ENCODE measurements around the gene UBFD1. TPM values are rescaled to one million over a fixed set of nuclear protein-coding genes. Genes with fewer than 3 reads are reported as not detected.

The UBFD1 gene
- total and polyA plus RNA-seq, 4 donors: 8.5 to 61.4 (median 31.4) TPM

GRCh38 chr16:23567602-23568001 lies 10.1 kb downstream of the UBFD1 start:
- H3K36me3 ChIP-seq (ENCODE audit: control insufficient read depth in 4 of 4, insufficient read depth in 4 of 4, low read length in 4 of 4): peaks cover 44 to 54% (median 50%) of the 10 kb centered on the region in 4 donors
- TF ChIP-seq, protein P1, sequence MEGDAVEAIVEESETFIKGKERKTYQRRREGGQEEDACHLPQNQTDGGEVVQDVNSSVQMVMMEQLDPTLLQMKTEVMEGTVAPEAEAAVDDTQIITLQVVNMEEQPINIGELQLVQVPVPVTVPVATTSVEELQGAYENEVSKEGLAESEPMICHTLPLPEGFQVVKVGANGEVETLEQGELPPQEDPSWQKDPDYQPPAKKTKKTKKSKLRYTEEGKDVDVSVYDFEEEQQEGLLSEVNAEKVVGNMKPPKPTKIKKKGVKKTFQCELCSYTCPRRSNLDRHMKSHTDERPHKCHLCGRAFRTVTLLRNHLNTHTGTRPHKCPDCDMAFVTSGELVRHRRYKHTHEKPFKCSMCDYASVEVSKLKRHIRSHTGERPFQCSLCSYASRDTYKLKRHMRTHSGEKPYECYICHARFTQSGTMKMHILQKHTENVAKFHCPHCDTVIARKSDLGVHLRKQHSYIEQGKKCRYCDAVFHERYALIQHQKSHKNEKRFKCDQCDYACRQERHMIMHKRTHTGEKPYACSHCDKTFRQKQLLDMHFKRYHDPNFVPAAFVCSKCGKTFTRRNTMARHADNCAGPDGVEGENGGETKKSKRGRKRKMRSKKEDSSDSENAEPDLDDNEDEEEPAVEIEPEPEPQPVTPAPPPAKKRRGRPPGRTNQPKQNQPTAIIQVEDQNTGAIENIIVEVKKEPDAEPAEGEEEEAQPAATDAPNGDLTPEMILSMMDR (IDR thresholded peaks at IDR 0.05; ENCODE audit: control extremely low read depth, extremely low read depth): no peak
- H3K9ac ChIP-seq (ENCODE audit: insufficient read depth in 1 of 2, low read length in 2 of 2): no peak overlapping the region
- H3K27ac ChIP-seq (ENCODE audit: low read depth in 1 of 2, low read length in 1 of 2): no peak overlapping the region
- H3K4me3 ChIP-seq: no peak overlapping the region
- WGBS, 2 donors: 91 to 99% methylated on average over 3 of the region's 3 CpGs
- no peaks in the 10 kb centered on the region for H3K27me3 ChIP-seq (ENCODE audit: control insufficient read depth in 3 of 3, insufficient read depth in 3 of 3, low read length in 2 of 3)
- no peaks in the 10 kb centered on the region for H3K9me3 ChIP-seq (ENCODE audit: control insufficient read depth in 4 of 4, insufficient read depth in 3 of 4, low read length in 3 of 4)
- ATAC-seq (ENCODE audit: insufficient read depth, low FRiP score): no peak
- no peak for DNase-seq
- H3K4me1 ChIP-seq (ENCODE audit: control insufficient read depth in 5 of 5, insufficient read depth in 5 of 5, low read length in 5 of 5): peaks cover 0 to 2% (median 0%) of the 10 kb centered on the region in 5 donors

DNA sequence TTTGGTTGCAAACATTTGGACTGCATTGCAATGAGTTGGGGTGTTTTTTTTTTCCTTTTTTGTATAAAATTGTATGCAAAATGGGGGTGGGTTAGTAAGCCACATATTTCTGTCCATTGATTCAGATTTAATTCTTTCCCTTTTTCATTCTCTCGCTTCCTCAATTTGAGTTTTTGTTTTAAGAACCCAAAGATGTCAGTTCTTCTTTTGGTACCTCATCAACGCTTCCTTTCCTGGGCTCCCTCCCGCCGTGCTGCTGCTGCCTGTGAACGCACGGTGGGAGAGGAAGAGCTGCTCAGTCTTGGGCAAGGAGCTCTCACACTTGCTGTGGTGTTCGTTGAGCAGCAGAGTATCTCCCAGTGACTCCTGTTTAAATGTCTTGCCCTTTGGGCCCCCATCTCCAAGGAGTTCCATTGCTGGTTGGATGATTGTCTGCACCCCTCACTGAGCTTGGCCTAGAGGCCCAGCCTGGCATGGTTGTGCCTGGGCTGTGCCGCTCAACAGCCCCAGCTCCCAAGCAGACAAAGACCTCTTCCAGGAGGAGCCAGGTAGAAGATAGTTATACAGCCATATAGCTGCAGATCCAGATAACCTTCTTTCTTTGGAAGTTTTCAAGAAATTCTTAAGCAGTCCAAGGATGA lies 13.6 kb downstream of the UBFD1 start:
- TF ChIP-seq, protein P1 (IDR thresholded peaks at IDR 0.05; ENCODE audit: control extremely low read depth, extremely low read depth): no peak
- Histone ChIP-seq H3K27ac (ENCODE audit: low read depth in 1 of 2, low read length in 1 of 2) (no peak overlapping the region), H3K4me3 (no peak overlapping the region), H3K27me3 (ENCODE audit: control insufficient read depth in 3 of 3, insufficient read depth in 3 of 3, low read length in 2 of 3) (no peaks in the 10 kb centered on the region), H3K36me3 (ENCODE audit: control insufficient read depth in 4 of 4, insufficient read depth in 4 of 4, low read length in 4 of 4) (peaks cover 34 to 41% (median 38%) of the 10 kb centered on the region in 4 donors), H3K9ac (ENCODE audit: insufficient read depth in 1 of 2, low read length in 2 of 2) (no peak overlapping the region), H3K4me1 (ENCODE audit: control insufficient read depth in 5 of 5, insufficient read depth in 5 of 5, low read length in 5 of 5) (no peaks in the 10 kb centered on the region), H3K9me3 (ENCODE audit: control insufficient read depth in 4 of 4, insufficient read depth in 3 of 4, low read length in 3 of 4) (no peaks in the 10 kb centered on the region)
- 32 to 68% methylated on average over 8 of the region's 8 CpGs for WGBS, 2 donors
- DNase-seq (no peak), ATAC-seq (ENCODE audit: insufficient read depth, low FRiP score) (no peak)

DNA sequence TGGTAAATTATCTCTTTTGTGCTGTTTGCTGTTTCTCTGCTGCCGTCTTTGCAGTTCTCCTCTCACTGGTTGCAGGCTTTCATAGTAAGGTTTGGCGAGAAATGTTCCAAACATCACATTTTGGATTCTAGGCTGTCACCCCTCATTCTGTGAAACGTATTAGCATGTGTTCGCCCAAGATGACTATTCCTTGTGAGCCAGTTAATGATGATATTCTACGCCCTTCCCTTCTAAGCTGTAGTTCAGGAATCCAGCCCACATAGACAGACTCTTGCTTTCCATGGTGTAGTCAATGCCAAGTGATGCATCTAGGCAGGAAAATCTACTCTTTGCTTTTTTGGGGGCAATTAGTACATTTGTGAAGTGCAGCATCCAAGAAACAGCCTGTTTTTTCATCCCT lies 14.4 kb downstream of the UBFD1 start:
- TF ChIP-seq, protein P1 (IDR thresholded peaks at IDR 0.05; ENCODE audit: control extremely low read depth, extremely low read depth): no peak
- 95 to 96% methylated on average over 5 of the region's 5 CpGs for WGBS, 2 donors
- peaks cover 30 to 37% (median 34%) of the 10 kb centered on the region in 4 donors for H3K36me3 ChIP-seq (ENCODE audit: control insufficient read depth in 4 of 4, insufficient read depth in 4 of 4, low read length in 4 of 4)
- ATAC-seq (ENCODE audit: insufficient read depth, low FRiP score): no peak
- H3K9ac ChIP-seq (ENCODE audit: insufficient read depth in 1 of 2, low read length in 2 of 2): no peak overlapping the region
- no peak overlapping the region for H3K27ac ChIP-seq (ENCODE audit: low read depth in 1 of 2, low read length in 1 of 2)
- no peaks in the 10 kb centered on the region for H3K9me3 ChIP-seq (ENCODE audit: control insufficient read depth in 4 of 4, insufficient read depth in 3 of 4, low read length in 3 of 4)
- no peak for DNase-seq
- H3K4me3 ChIP-seq: no peak overlapping the region
- no peaks in the 10 kb centered on the region for H3K4me1 ChIP-seq (ENCODE audit: control insufficient read depth in 5 of 5, insufficient read depth in 5 of 5, low read length in 5 of 5)
- H3K27me3 ChIP-seq (ENCODE audit: control insufficient read depth in 3 of 3, insufficient read depth in 3 of 3, low read length in 2 of 3): no peaks in the 10 kb centered on the region

DNA sequence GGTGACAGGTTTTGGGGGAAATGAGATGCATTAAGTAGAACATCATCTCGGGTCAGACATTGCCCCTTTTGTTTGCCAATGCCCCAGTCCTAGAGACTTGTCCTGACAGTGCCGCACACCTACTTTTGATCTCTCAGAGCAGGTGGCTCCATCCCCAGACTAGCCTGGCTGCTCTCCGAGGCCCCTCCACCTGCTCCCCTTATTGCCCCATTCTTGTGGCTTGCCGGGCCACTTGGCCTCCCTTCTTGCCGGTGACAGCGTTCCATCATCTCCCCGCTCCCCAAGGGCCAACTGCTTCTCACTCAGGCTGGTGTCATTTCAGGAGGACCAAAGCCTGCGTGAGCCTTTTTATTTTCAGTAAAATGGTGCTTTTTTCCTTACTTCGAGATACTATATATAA lies 14.9 kb downstream of the UBFD1 start:
- TF ChIP-seq, protein P1 (IDR thresholded peaks at IDR 0.05; ENCODE audit: control extremely low read depth, extremely low read depth): no peak
- H3K4me3 ChIP-seq: no peak overlapping the region
- no peaks in the 10 kb centered on the region for H3K4me1 ChIP-seq (ENCODE audit: control insufficient read depth in 5 of 5, insufficient read depth in 5 of 5, low read length in 5 of 5)
- no peaks in the 10 kb centered on the region for H3K9me3 ChIP-seq (ENCODE audit: control insufficient read depth in 4 of 4, insufficient read depth in 3 of 4, low read length in 3 of 4)
- H3K27me3 ChIP-seq (ENCODE audit: control insufficient read depth in 3 of 3, insufficient read depth in 3 of 3, low read length in 2 of 3): no peaks in the 10 kb centered on the region
- WGBS, 2 donors: 95 to 96% methylated on average over 9 of the region's 9 CpGs
- peaks cover 25 to 35% (median 30%) of the 10 kb centered on the region in 4 donors for H3K36me3 ChIP-seq (ENCODE audit: control insufficient read depth in 4 of 4, insufficient read depth in 4 of 4, low read length in 4 of 4)
- ATAC-seq (ENCODE audit: insufficient read depth, low FRiP score) (no peak), DNase-seq (no peak)
- no peak overlapping the region for H3K27ac ChIP-seq (ENCODE audit: low read depth in 1 of 2, low read length in 1 of 2)
- H3K9ac ChIP-seq (ENCODE audit: insufficient read depth in 1 of 2, low read length in 2 of 2): no peak overlapping the region

Data from lung (tissue), 12 donors.